Activated T-helper 1 cell treated with Interleukin-2 at 50 U/mL for 16 hours (primary cell): ENCODE data around the gene DSE.

Experiments
- DNase-seq: peaks from one replicate; pipeline ENCODE4 v3.0.0-alpha.2; 2020; ENCODE audit warnings: low read depth

Gene DSE

DNA sequence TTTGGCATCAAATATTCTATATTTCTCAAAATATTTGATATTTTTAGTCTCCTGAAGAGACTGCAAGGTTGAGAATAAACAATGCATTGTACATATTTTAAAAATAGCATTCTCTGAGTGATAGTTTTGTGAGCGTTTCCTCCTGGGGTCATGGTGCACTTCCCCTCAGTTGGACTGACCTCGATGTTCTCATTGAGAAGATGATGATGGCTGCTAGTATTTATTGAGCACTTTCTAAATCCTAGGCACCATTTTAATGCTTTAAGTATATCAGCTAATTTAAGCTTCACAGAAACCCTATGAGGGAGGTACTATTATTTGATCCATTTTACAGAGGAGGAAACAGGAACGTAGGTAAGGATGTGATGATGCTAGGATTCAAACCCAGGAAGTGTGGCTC is 18.2 kb downstream of the DSE start:
- no peak for DNase-seq

- no peak for DNase-seq
Measured at GRCh38 chr6:116389357-116389756, 18.6 kb downstream of the DSE start.

GRCh38 chr6:116390581-116390980 is 19.8 kb downstream of the DSE start:
- no peak for DNase-seq

- no peak for DNase-seq
Measured at GRCh38 chr6:116392132-116393013, 21.6 kb downstream of the DSE start.

DNA sequence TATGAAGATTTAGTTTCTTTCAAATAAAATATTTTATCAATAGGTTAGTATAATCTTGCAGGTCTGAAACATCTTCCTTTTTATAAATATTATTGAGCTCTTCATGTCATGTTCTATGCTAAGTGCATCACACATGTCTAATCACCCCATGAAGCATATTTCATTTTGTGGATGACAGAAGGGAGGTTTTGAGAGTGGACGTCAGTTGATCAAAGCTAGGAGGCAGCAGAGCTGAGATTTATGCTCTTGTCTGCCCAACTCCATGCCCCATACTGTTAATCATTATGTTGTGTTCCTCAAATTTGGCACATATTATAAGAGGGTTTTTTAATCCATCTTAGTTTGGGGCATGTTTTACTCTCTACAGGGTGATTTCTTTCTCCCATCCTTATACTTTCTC is 22.7 kb downstream of the DSE start:
- DNase-seq, result no peak

DNA sequence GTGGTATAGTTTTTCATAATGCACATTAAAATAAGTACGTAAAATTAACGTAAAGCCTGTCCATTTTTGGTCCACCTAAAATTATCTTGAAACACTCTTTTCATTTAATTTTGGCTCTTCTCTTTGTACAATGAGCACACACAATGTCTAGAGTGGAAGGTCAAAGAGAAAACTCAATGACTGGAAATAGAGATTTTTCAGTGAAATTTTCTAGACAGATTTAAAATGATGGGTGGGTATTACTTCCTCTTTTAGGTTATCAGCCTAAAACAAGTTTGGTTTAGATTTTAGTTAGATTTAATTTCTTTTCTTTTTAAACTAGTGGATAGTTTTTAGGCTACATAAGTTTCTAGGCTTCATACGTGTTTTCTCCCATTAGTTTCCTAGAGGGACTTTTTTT is 24.9 kb downstream of the DSE start:
- DNase-seq, result no peak

DNA sequence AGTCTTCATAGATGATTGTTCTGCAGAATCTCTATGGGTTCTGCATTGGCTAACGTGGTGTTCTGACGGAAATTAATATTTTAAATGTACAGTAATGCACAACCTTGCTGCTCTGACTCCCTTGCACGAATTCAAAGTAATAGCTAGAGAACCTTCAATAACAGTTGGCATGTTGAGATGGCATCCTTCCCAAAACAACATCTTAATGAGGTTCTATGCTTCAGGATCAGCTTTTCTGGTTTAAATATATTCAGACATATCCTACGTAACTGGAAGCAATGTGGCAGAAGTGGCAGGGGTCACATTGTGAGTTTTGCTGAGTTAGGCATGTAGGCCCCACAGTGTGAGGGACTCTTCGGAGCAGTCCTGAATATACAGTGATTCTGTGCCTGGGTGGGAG is 25.7 kb downstream of the DSE start:
- no peak for DNase-seq

GRCh38 chr6:116397914-116398313 is 27.2 kb downstream of the DSE start:
- no peak for DNase-seq

DNA sequence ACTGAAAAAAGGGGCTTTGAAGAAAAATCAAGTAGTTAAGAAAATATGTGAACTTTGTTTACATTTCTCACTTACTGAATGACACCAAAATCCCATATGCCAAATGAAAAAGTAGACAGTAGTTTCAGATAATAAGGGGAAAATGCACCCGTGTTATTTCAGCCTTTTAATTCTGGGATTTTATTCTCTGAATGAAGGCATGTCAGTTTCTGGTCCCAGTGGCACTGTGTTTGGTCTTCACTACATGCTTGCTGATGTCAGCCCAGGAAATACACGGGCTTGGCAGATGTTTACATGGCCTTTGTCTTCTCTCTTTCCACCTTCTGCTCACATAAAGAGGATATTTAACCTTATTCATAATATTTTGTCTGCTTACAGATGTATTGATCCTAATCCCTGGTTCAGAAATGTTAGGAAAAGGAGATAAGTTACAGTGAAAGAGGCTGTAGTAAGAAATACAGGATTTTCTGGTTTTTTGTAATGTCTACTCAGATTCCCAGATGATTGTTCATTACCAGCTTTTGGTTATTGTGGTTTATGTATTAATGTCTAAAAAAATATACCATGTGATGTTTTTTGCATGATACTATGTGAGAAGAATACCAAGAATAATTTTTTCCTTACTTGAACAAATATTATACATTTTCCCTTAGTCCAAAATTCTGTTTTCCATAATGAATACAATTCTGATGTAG is 27.7 kb downstream of the DSE start:
- no peak for DNase-seq

GRCh38 chr6:116399287-116399686 is 28.5 kb downstream of the DSE start:
- DNase-seq, result no peak

DNA sequence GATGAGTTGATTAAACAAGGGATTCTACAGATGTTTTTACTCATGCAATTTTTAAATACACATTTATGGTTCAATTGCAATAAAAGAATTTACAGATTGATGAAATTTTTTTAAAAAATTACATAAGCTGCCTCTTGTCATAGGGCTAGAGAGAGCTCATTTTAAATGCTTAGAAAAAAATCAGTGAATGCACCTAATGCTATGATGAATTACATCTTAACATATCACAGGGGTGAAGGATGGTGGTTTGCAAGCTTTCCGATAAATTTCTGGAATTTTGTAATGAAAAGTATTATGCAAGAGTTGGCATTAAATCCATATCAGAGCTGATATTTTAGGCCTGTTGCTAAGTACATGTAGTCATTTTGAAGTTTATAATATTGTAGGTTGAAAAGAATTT is 29.6 kb downstream of the DSE start:
- no peak for DNase-seq

DNA sequence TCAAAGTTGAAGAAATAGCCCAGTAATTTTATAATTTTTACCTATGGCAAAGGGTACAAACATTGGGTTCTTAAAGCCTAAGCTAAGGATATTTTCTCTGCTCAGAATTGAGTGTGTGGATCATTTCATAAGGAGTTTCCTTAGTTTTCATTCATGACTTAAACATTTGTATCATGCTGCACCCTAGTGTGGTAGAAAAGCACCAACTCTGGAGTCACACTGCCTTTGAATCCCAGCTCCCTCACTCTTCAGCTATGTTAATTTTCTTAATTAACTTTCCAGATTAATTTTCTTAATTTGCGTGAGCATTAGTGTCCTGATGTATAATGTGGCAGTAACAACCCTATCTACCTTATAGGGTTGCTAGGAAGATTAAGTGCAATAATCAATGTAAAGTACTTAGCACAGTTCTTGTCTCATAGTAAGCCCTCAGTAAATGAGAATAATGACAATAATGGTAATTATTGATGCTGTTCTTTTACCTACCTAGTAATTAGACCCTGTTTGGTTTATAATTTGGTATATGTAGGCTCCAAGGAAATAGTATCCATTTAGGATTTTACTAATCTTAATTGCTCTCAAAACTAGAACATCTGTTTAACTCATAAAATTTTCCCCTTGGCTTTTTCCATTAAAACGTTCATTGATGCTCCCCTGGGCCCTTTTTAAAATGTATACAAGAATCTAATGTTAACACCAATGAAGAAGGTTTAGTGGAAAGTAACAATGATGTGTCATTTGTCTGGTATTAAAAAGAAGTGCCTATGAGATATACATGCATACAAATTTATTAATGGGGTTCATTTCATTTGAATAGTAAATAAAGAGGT is 31.6 kb downstream of the DSE start:
- DNase-seq, result no peak

DNA sequence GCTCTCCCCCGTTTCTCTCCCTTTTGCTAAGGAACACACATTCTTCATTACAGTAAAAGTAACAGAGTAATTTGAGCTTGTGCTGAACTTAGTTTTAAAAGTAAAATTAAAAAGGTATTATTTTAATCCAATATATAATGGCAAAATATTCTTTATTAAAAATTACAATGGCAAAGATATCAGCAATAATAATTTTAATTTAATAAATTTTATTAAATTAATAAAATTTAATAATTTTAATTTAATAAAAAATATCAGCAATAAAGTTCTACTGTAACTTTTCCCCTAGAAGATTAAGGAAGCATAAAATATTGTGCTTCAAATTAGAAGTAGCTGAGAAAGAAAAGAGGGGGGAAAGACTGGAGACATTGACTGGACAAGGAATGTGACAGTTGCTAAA is 32.5 kb downstream of the DSE start:
- DNase-seq, result no peak

DNA sequence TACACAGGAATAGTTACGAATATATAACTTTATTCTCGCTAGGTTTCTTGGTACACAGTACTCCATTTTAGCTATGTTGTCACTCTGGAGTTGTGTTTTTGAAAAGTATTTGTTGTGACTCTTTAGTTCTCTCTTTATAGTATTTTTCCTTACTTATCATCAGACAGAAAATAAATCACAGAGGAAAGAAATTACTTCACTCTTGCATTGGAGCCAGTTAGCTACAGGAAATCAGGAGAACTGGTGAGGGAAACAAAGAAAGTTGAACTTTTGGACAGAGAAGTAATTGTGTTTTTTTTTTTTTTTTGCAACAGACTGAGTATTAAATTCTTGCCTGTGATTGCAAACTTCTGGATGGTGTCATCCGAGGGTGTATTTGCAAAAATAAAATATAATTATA is 33.9 kb downstream of the DSE start:
- DNase-seq, result no peak

GRCh38 chr6:116405138-116405537 is 34.4 kb downstream of the DSE start:
- DNase-seq, result no peak

GRCh38 chr6:116405652-116406356 is 35.1 kb downstream of the DSE start:
- DNase-seq, result no peak

DNA sequence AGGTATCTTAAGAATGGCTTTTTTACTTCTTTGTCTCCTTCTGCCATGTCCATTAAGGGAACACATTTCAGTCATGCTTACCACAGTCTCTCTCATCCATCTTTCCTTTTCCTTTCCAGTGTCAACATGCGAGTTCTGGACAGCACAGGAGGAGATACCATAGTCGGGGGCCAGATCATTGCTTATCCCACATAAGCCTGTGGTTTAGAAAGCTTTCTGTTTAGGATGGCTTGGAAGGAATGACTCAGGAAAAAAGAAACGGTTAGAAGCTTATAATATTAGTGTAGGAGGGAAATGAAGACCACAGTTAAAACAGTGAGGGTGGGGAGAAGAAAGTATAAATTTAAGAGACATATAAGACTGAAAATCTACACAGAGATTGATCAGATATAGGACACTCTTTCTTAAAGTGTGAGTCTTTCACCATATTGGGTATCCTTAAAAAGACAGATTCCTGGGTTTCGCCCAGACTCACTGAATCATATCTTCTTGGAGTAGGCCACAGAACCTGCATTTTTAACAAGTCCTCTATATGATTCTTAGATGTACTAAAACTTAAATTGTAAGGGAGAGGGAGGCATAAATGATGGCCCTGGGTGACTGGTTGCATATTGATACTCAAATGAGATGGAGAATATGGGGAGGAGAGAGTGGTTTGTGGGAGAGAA is 36.1 kb downstream of the DSE start:
- DNase-seq, result no peak

DNA sequence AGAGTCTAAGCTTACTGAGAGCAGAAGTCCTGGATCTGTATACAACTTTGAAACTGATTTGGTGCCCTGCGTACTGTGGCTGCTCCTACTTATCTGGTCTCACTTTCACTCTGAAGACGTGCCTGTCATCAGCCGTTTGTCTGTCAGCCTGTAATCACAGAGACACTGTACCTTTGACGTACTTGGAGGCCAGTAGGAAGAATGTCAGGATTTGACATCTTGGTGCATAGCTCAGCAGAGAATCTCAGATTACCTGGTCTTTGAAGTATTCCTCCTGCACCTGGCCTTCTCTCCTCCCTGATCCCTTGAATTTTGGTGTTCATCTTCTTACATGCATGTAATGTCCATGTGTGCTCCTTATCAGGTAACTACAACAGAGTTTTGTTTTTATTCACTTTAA is 37.7 kb downstream of the DSE start:
- no peak for DNase-seq

- DNase-seq, result no peak
Measured at GRCh38 chr6:116409756-116410155, 39.0 kb downstream of the DSE start.

DNA sequence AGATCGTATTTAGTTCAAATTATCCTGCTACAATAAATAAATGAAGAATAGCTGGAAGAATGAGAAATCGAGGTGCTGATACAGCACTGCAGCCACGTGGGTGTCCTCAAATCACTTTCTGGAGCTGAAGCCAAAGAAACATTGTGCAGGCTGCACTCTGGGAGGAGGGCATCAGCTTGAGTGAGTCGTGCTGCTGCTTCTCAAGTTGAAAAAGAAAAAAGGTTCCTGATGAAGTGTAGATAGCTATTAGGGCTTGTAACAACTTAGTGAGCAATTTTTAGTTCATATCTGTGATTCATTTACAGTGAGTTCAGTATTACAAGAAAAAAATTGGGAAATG is 40.5 kb downstream of the DSE start:
- no peak for DNase-seq

DNA sequence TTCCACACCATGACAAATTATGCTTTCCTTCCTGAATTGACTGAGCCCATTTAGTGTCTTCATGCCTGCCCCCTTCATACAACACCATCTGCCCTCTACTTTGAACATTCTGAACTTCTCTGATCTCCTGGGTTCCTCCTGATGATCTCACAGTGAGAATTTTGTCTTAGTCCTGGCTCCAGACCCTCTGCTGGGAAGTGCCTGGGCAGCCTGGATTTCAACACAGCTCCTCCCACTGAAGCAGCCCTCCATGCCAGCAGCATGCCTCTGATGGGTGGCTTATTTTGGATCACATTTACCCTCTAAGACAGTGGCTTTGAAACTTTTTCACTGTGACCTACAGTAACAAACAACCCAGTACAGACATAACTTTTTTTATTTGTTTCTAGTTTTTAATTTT is 41.5 kb downstream of the DSE start:
- DNase-seq, result no peak

DNA sequence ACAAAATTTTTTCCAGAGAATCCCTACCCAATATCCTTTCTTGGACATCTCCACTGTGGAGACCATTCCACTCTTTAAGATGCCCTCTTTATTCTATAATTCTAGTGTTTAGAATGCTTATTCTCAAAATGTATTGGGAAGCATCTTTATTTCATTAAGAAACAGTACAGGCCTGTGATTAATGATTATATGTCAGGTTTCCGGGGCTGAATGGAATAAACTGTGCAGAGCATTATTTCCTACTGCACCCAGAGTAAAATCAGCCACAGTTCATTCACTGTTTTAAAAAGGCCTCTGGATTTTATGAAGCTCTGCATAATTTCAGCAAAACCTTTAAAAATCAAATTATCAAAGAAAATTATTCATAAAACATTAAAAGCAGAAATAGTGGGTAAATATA is 42.6 kb downstream of the DSE start:
- no peak for DNase-seq
